GM12878 (cell line): ENCODE results near the gene ACTL8. TPM values are rescaled to one million over a fixed set of nuclear protein-coding genes. Genes with fewer than 3 reads are reported as not detected.

Experiments
- ATAC-seq: fragments of 200-7000 bp; cut with Tn5 transposase; 3 replicates; pipeline ENCODE4 v1.9.1; 2020; ENCODE audit warnings: mild to moderate bottlenecking, moderate library complexity
- BruUV-seq: library from RNA; stranded (reverse); fragments of 400-500 nt; replicated peaks from 2 replicates; lab custom pipeline; 2021; lab: Mats Ljungman, UMichigan
- CTCF ChIA-PET: fragments of 300-600 bp; sonication (Branson Sonifier 250); formaldehyde crosslinking; extraction: SDS; loops from one replicate; lab custom pipeline; 2021; ENCODE audit warnings: inconsistent platforms; lab: Yijun Ruan, JAX
- POLR2A ChIA-PET: fragments of 350-600 bp; formaldehyde crosslinking; extraction: SDS; loops from one replicate; lab custom pipeline; 2021; ENCODE audit warnings: inconsistent platforms; lab: Charles Lee
- RAD21 ChIA-PET: fragments of 300-600 bp; sonication (Branson Sonifier 250); formaldehyde crosslinking; loops from one replicate; lab custom pipeline; 2023; ENCODE audit warnings: antibody characterized with exemption; ENCODE audit not compliant: unreplicated experiment; lab: Charles Lee
- SMC1A ChIA-PET: fragments of 300-600 bp; sonication (Branson Sonifier 250); formaldehyde crosslinking; loops from one replicate; lab custom pipeline; 2023; ENCODE audit not compliant: unreplicated experiment, uncharacterized antibody; lab: Charles Lee
- DNase-seq: peaks from one replicate; pipeline ENCODE4 v3.0.0-alpha.2; 2011; ENCODE audit warnings: low read depth, low spot score
- FAIRE-seq: peaks from 3 replicates; lab custom pipeline; 2011; peaks lifted over from hg19 to GRCh38; lab: Jason Lieb, UNC
- H2AFZ ChIP-seq: 2 replicates; pipeline ENCODE4 v1.6.0; 2011; ENCODE audit warnings: low read depth, low read length, control low read depth; ENCODE audit not compliant: control insufficient read depth
- H3K27ac ChIP-seq: 2 replicates; pipeline ENCODE4 v1.5.1; 2011; ENCODE audit warnings: control low read depth; ENCODE audit not compliant: control insufficient read depth, insufficient read depth
- H3K27me3 ChIP-seq, 2 experiments: replicated peaks in 1 of 2; 2 replicates each; pipeline versions ENCODE4 v1.6.0 to v1.6.1; 2011; ENCODE audit warnings: low read length in 1 of 2; ENCODE audit not compliant: control insufficient read depth in 2 of 2, insufficient read depth in 2 of 2
- H3K36me3 ChIP-seq, 2 experiments: 2 replicates each; pipeline ENCODE4 v1.5.1; 2011; ENCODE audit warnings: low read length in 1 of 2; ENCODE audit not compliant: control insufficient read depth in 2 of 2, insufficient read depth in 2 of 2
- H3K4me1 ChIP-seq: 2 replicates; pipeline ENCODE4 v1.6.1; 2011; ENCODE audit warnings: mild to moderate bottlenecking, low read length, moderate library complexity, mixed read lengths; ENCODE audit not compliant: control insufficient read depth, insufficient read depth
- H3K4me2 ChIP-seq: 2 replicates; pipeline ENCODE4 v1.6.0; 2011; ENCODE audit warnings: control low read depth; ENCODE audit not compliant: control insufficient read depth, insufficient read depth
- H3K4me3 ChIP-seq: fragments of 200-600 bp; sonication (generic); 2 replicates; pipeline ENCODE4 v1.5.1; 2016
- H3K79me2 ChIP-seq: 2 replicates; pipeline ENCODE4 v1.6.0; 2011; ENCODE audit warnings: low read length; ENCODE audit not compliant: control insufficient read depth, insufficient read depth
- H3K9ac ChIP-seq: 2 replicates; pipeline ENCODE4 v1.8.0; 2011; ENCODE audit warnings: low read length, control low read depth, mixed read lengths; ENCODE audit not compliant: control insufficient read depth, insufficient read depth
- H3K9me3 ChIP-seq: replicated peaks from 3 replicates; pipeline ENCODE4 v1.5.1; 2011; ENCODE audit warnings: mild to moderate bottlenecking, low read length; ENCODE audit not compliant: control insufficient read depth, insufficient read depth
- H4K20me1 ChIP-seq: 2 replicates; pipeline ENCODE4 v1.6.0; 2011; ENCODE audit not compliant: control insufficient read depth, insufficient read depth
- ASH2L ChIP-seq: fragments of 300-600, 200-600 bp; sonication (generic); IDR thresholded peaks from 2 replicates; pipeline ENCODE4 v1.6.1; 2017; ENCODE audit warnings: low read depth, mild to moderate bottlenecking, borderline replicate concordance
- BCLAF1 ChIP-seq: fragments of 450-650 bp; IDR thresholded peaks from 2 replicates; pipeline ENCODE4 v1.6.1; 2017; ENCODE audit warnings: antibody characterized with exemption, mild to moderate bottlenecking, moderate library complexity
- EED ChIP-seq: sonication (generic); IDR thresholded peaks from 2 replicates; pipeline ENCODE4 v1.6.1; 2016; ENCODE audit warnings: antibody characterized with exemption, low read depth
- EGR1 ChIP-seq, 2 experiments: IDR thresholded peaks; 1 replicate in 1 of 2; 2 replicates in 1 of 2; pipeline ENCODE4 v1.6.1; 2011 to 2012; ENCODE audit warnings: low read depth in 2 of 2, low read length in 2 of 2, borderline replicate concordance in 1 of 2, mild to moderate bottlenecking in 1 of 2, moderate library complexity in 1 of 2
- GABPA ChIP-seq: IDR thresholded peaks from 2 replicates; pipeline ENCODE4 v1.6.1; 2014; ENCODE audit warnings: antibody characterized with exemption, low read depth, mild to moderate bottlenecking, inconsistent platforms
- HCFC1 ChIP-seq: fragments of 150-350 bp; IDR thresholded peaks from 2 replicates; pipeline ENCODE4 v1.6.1; 2014; ENCODE audit warnings: low read length
- HDAC2 ChIP-seq: fragments of 200-600 bp; sonication (generic); IDR thresholded peaks from 2 replicates; pipeline ENCODE4 v1.6.1; 2017
- IRF3 ChIP-seq: fragments of 450-650 bp; IDR thresholded peaks from 2 replicates; pipeline ENCODE4 v1.6.1; 2014; ENCODE audit warnings: mild to moderate bottlenecking
- LARP7 ChIP-seq: fragments of 450-650 bp; IDR thresholded peaks from 2 replicates; pipeline ENCODE4 v1.6.1; 2017; ENCODE audit warnings: mild to moderate bottlenecking
- MEF2B ChIP-seq: fragments of 450-650 bp; IDR thresholded peaks from 2 replicates; pipeline ENCODE4 v1.6.1; 2018; ENCODE audit warnings: mild to moderate bottlenecking, moderate library complexity; ENCODE audit not compliant: partially characterized antibody, poor library complexity, severe bottlenecking
- MTA3 ChIP-seq: IDR thresholded peaks from 2 replicates; pipeline ENCODE4 v1.6.1; 2012; ENCODE audit warnings: low read length, inconsistent platforms, borderline replicate concordance
- NFYA ChIP-seq: IDR thresholded peaks from 2 replicates; pipeline ENCODE4 v1.6.1; 2011; ENCODE audit warnings: low read depth, mild to moderate bottlenecking, low read length, improper control_type of control experiment, borderline replicate concordance
- RB1 ChIP-seq: fragments of 450-650 bp; formaldehyde crosslinking; IDR thresholded peaks from 2 replicates; pipeline ENCODE4 v1.6.1; 2017; ENCODE audit warnings: mild to moderate bottlenecking, borderline replicate concordance
- SREBF1 ChIP-seq: IDR thresholded peaks from 2 replicates; pipeline ENCODE4 v1.6.1; 2012; ENCODE audit warnings: mild to moderate bottlenecking, low read length
- WGBS: methylation state at CpG from one replicate; pipeline ENCODE4 v1.1.6; 2016; ENCODE audit warnings: low lambda C conversion rate; ENCODE audit not compliant: insufficient replicate concordance, insufficient coverage; ENCODE audit errors: missing lambda C conversion rate; 5-methylcytosine and 5-hydroxymethylcytosine counted together
- in situ Hi-C: fragments of 300-500 bp; cut with MboI; formaldehyde crosslinking; loops from 9 replicates; pipeline ENCODE4 v1.14.3; 2018; ENCODE audit warnings: mixed read lengths
- intact Hi-C: fragments of 100-400 bp; cut with micrococcal nuclease; formaldehyde crosslinking; loops from one replicate; pipeline ENCODE4 v1.14.2; 2022; ENCODE audit not compliant: unreplicated experiment
- polyA plus RNA-seq, 11 experiments: library from polyadenylated mRNA; depleted of rRNA in 4 of 11; unstranded in 6 of 11; stranded (reverse) in 5 of 11; fragments of >200 nt; fragmentation: Nextera tagmentation in 4 of 11; fragmentation: Illumina TruSeq in 1 of 11; extraction: Ambion mirVana in 4 of 11; extraction: Trizol in 1 of 11; gene quantifications; 1 replicate in 1 of 11; 2 replicates in 10 of 11; pipeline versions ENCODE4 v1.2.1 to v1.2.3, GENCODE V29; 2011 to 2016; ENCODE audit warnings: inconsistent platforms in 2 of 11, missing spikeins in 2 of 11, low read depth in 1 of 11
- total RNA-seq, 4 experiments: library from RNA; depleted of rRNA in 3 of 4; stranded (reverse); fragments of >200 nt in 3 of 4; fragmentation: Illumina TruSeq in 1 of 4; extraction: Trizol in 1 of 4; gene quantifications; 2 replicates each; pipeline versions ENCODE4 v1.2.1 to v1.2.3, GENCODE V29; 2013 to 2021
- TF ChIP-seq, protein P1 (sequence below): fragments of 450-650 bp; formaldehyde crosslinking; IDR thresholded peaks from 2 replicates; pipeline ENCODE4 v1.4.0; 2020; ENCODE audit warnings: mild to moderate bottlenecking, moderate library complexity

Gene ACTL8
- total and polyA plus RNA-seq, 10 of the 15 experiments (the other 5 are each of a cell fraction or from before 2014, with no cell fraction given): 0.05 to 0.27 TPM; not detected in 8

DNA sequence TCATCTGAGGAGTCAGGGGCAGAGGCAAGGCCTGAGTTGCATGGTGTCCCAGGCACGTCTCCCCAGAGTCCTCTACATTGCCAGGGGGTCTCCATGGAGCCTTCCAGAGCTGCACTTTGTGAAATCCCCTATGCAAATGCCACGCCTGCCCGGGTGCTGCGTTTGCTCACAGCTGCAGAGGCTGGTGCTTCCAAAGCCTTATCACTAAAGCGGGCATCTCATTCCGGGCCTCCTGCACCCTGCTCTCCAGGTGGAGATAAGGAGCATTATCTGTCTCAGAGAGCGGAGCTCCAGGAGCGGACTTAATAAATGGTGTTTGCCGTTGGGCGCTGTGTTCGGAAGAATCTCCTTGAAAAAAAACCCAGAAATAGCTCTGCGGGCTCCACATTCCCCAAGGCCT, 25.9 kb upstream of the ACTL8 start:
- DNase-seq (no peak), ATAC-seq (no peak), FAIRE-seq (no peak)
- H3K27ac ChIP-seq: no peak overlapping the region
- no TSS peak for BruUV-seq
- H3K9me3 ChIP-seq: no peaks in the 10 kb centered on the region
- intact Hi-C loops (no loop called here), in situ Hi-C loops (no loop called here)
- no peaks in the 10 kb centered on the region for H4K20me1 ChIP-seq
- 50% methylated on average over 12 of the region's 12 CpGs for WGBS
- H3K79me2 ChIP-seq: no peaks in the 10 kb centered on the region
- H3K36me3 ChIP-seq: no peaks in the 10 kb centered on the region
- TF ChIP-seq EED: no peak
- TF ChIP-seq IRF3: no peak
- TF ChIP-seq BCLAF1: no peak
- no peak for TF ChIP-seq MEF2B
- TF ChIP-seq MTA3: no peak
- TF ChIP-seq HCFC1: no peak
- TF ChIP-seq NFYA: no peak
- TF ChIP-seq, protein P1, sequence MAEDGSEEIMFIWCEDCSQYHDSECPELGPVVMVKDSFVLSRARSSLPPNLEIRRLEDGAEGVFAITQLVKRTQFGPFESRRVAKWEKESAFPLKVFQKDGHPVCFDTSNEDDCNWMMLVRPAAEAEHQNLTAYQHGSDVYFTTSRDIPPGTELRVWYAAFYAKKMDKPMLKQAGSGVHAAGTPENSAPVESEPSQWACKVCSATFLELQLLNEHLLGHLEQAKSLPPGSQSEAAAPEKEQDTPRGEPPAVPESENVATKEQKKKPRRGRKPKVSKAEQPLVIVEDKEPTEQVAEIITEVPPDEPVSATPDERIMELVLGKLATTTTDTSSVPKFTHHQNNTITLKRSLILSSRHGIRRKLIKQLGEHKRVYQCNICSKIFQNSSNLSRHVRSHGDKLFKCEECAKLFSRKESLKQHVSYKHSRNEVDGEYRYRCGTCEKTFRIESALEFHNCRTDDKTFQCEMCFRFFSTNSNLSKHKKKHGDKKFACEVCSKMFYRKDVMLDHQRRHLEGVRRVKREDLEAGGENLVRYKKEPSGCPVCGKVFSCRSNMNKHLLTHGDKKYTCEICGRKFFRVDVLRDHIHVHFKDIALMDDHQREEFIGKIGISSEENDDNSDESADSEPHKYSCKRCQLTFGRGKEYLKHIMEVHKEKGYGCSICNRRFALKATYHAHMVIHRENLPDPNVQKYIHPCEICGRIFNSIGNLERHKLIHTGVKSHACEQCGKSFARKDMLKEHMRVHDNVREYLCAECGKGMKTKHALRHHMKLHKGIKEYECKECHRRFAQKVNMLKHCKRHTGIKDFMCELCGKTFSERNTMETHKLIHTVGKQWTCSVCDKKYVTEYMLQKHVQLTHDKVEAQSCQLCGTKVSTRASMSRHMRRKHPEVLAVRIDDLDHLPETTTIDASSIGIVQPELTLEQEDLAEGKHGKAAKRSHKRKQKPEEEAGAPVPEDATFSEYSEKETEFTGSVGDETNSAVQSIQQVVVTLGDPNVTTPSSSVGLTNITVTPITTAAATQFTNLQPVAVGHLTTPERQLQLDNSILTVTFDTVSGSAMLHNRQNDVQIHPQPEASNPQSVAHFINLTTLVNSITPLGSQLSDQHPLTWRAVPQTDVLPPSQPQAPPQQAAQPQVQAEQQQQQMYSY (CRISPR knock-in tag): no peak
- TF ChIP-seq LARP7: no peak
- TF ChIP-seq ASH2L: no peak
- no peak for TF ChIP-seq HDAC2
- TF ChIP-seq EGR1 (IDR thresholded peaks at IDR 0.05; ENCODE audit: borderline replicate concordance in 1 of 2, low read depth in 2 of 2, low read length in 2 of 2): no peak
- TF ChIP-seq SREBF1: no peak
- TF ChIP-seq RB1: no peak
- TF ChIP-seq GABPA: no peak
- ChIA-PET POLR2A (no interaction called here), RAD21 (no interaction called here), CTCF (no interaction called here), SMC1A (no interaction called here)
- no peak overlapping the region for H2AFZ ChIP-seq
- H3K4me1 ChIP-seq: no peaks in the 10 kb centered on the region
- no peak overlapping the region for H3K9ac ChIP-seq
- no peaks in the 10 kb centered on the region for H3K27me3 ChIP-seq
- H3K4me2 ChIP-seq: no peak overlapping the region
- H3K4me3 ChIP-seq: no peak overlapping the region
